ENCODE results near the gene TAF5. TPM values are rescaled to one million over a fixed set of nuclear protein-coding genes. Genes with fewer than 3 reads are reported as not detected.
"Not testable (repeated sequence)": the region's sequence is repeated elsewhere in the genome, so short reads cannot be mapped to it uniquely, and the experiment has no call there.

TAF5 gene
- total RNA-seq, 1 donor from 2014 or later: 7.5 TPM

DNA sequence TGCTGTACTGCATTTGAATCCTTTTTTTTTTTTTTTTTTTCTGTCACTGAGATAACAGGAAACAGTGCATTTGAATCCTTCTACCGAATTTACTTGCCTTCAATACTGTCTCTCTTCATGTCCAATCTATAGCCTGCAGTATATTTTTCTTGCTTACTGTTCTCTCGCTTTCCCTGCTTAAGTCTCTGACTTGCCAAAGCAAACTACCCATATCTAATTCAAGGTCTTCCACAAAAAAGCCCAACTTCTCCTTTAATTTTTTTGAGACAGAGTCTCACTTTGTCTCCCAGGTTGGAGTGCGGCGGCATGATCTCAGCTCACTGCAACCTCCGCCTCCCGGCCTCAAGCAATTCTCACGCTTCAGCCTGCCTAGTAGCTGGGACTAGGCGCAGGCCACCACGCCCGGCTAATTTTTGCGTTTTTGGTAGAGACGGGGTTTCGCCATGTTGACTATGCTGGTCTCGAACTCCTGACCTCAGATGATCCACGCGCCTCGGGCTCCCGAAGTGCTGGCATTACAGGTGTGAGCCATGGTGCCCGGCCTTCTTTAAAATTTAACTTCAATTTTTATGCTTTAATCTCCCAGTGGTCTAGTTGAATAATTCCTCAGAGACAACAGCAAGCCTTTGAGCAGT is 29.5 kb downstream of the TAF5 start:
- H3K4me3 ChIP-seq (ENCODE audit: low read depth, low read length): peak overlapping the region; percentile 83
- DNase-seq (ENCODE audit: low read depth): no peak
- TF ChIP-seq, protein P1, sequence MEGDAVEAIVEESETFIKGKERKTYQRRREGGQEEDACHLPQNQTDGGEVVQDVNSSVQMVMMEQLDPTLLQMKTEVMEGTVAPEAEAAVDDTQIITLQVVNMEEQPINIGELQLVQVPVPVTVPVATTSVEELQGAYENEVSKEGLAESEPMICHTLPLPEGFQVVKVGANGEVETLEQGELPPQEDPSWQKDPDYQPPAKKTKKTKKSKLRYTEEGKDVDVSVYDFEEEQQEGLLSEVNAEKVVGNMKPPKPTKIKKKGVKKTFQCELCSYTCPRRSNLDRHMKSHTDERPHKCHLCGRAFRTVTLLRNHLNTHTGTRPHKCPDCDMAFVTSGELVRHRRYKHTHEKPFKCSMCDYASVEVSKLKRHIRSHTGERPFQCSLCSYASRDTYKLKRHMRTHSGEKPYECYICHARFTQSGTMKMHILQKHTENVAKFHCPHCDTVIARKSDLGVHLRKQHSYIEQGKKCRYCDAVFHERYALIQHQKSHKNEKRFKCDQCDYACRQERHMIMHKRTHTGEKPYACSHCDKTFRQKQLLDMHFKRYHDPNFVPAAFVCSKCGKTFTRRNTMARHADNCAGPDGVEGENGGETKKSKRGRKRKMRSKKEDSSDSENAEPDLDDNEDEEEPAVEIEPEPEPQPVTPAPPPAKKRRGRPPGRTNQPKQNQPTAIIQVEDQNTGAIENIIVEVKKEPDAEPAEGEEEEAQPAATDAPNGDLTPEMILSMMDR (conservative IDR thresholded peaks at IDR 0.05; ENCODE audit: low read depth, low read length): no peak

DNA sequence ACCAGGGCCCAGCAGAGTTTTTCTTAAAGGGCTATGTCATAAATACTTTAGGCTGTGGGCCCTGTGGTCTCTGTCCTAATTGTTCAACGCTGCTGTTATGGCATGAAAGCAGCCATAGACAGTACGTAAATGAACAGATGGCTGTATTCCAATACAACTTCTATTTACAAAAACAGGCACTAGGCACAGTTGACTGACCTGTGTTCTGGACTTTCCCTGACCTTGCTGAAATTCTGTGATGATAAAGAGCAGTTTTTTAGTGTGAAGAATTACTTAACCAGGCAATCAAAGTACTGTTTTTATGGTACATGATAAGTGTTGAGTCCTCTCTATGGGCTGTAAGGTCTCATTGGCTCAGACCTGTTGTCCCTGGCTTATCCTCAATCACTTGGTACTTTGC is 45.8 kb downstream of the TAF5 start:
- TF ChIP-seq, protein P1 (conservative IDR thresholded peaks at IDR 0.05; ENCODE audit: low read depth, low read length): no peak
- DNase-seq (ENCODE audit: low read depth): no peak
- no peak overlapping the region for H3K4me3 ChIP-seq (ENCODE audit: low read depth, low read length)

DNA sequence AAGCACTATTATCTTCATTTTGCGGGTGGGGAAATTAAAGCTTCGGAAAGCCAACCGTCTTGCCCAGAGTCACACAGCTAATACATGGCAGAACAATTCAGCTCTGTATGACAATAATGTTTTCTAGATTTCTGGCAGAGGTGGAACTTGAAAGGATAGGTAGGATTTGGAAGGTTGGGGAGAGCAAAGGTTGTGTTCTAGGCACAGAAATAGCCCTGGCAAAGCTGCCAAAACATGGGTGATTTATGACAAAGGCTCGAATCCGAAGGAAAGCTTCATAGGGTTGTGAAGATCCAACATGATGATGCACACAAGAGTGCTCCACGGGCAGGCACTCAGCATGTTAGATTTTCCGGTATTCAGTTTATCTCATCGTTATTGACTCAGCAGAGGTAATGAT is 47.8 kb downstream of the TAF5 start:
- TF ChIP-seq, protein P1 (conservative IDR thresholded peaks at IDR 0.05; ENCODE audit: low read depth, low read length): no peak
- no peak for DNase-seq (ENCODE audit: low read depth)
- H3K4me3 ChIP-seq (ENCODE audit: low read depth, low read length): no peak overlapping the region

DNA sequence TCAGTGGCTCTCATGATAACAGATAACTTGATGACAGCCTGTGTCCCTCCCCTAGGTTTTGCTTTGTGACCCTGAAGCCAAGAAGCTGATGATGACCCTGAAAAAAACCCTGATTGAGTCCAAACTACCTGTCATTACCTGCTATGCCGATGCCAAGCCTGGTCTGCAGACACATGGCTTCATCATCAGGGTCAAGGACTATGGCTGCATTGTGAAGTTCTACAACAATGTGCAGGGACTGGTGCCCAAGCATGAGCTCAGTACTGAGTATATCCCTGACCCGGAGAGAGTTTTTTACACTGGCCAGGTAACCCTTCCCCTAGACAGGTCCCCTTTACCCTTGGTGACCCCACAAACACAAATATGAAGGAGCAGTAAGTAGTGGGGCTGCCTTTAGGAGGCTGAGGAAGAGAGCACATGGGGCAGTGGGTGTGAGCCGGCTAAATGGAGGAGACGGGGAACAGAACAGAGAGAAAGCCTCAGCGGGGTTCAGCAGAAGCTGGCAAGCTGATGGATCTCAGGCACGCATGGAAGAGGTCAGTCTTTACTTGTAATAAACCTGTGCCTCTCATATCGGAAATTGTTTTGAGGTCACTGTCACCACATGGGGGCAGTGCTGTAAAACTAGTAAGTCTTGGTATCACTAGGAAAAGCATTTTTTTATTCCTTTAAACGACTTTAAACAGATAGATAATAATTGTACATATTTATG is 48.8 kb downstream of the TAF5 start:
- TF ChIP-seq, protein P1 (conservative IDR thresholded peaks at IDR 0.05; ENCODE audit: low read depth, low read length): peak; percentile 62
- no peak for DNase-seq (ENCODE audit: low read depth)
- no peak overlapping the region for H3K4me3 ChIP-seq (ENCODE audit: low read depth, low read length)

DNA sequence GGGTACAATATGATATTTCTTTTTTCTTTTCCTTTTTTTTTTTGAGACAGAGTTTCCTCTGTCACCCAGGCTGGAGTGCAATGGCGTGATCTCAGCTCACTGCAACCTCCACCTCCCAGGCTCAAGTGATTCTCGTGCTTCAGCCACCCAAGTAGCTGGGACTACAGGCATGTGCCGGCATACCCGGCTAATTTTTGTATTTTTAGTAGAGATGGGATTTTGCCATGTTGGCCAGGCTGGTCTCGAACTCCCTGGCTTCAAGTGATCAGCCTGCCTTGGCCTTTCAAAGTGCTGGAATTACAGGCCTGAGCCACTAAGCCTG is 49.3 kb downstream of the TAF5 start:
- H3K4me3 ChIP-seq (ENCODE audit: low read depth, low read length); DNase-seq (ENCODE audit: low read depth): not testable (repeated sequence)

DNA sequence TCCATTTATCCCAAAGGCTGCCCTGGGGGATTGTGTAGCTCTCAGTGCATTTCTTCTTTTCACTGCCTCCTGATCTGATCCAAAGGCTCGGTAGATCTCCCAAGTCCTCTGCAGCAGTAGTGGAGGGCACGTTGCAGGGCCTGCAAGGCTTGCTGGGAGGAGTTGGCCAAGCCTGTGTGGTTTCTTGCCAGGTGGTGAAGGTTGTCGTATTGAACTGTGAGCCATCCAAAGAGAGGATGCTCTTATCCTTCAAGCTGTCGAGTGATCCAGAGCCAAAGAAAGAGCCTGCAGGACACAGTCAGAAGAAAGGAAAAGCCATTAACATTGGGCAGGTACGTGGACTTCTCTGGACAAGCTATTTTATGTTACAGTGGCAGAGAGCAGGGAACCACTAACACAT is 49.8 kb downstream of the TAF5 start:
- TF ChIP-seq, protein P1 (conservative IDR thresholded peaks at IDR 0.05; ENCODE audit: low read depth, low read length): no peak
- no peak overlapping the region for H3K4me3 ChIP-seq (ENCODE audit: low read depth, low read length)
- no peak for DNase-seq (ENCODE audit: low read depth)

DNA sequence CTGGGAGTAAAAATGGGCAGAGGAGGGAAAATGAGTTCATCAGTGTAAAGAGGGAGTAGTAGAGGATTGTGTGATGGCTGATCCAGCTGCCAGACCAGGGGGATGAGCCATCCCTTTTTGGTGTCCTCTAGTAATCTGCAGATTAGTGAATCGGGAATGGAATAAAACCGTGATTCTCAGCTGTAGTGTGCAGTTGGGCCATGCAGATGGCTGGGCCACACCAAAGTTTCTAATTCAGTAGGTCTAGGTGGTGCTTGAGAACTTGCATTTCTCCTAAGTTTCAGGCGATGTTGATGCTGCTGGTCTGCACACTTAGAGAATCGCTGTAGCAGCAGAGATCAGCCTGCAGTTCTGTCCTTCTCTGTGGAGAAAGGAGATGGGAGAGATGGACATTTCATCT is 51.3 kb downstream of the TAF5 start:
- TF ChIP-seq, protein P1 (conservative IDR thresholded peaks at IDR 0.05; ENCODE audit: low read depth, low read length): no peak
- no peak for DNase-seq (ENCODE audit: low read depth)
- no peak overlapping the region for H3K4me3 ChIP-seq (ENCODE audit: low read depth, low read length)

Data from epithelial cell of proximal tubule (primary cell).